HG03378 (cell line): ENCODE measurements around the gene BABAM2.
"Not testable (repeated sequence)": the region's sequence is repeated elsewhere in the genome, so short reads cannot be mapped to it uniquely, and the experiment has no call there.

ENCODE experiments used
- ATAC-seq: cut with Tn5 transposase; IDR thresholded peaks from one replicate; pipeline ENCODE4 v1.9.1; 2021; ENCODE audit warnings: mild to moderate bottlenecking, moderate library complexity; ENCODE audit not compliant: unreplicated experiment

The BABAM2 gene

GRCh38 chr2:28101123-28101522 is 210.6 kb downstream of the BABAM2 start:
- no peak for ATAC-seq

GRCh38 chr2:28101892-28102291 is 211.4 kb downstream of the BABAM2 start:
- ATAC-seq: no peak

GRCh38 chr2:28102455-28102874 is 211.9 kb downstream of the BABAM2 start:
- ATAC-seq: no peak

- no peak for ATAC-seq
Observed at GRCh38 chr2:28103611-28104010, 213.1 kb downstream of the BABAM2 start.

- no peak for ATAC-seq
Observed at GRCh38 chr2:28108143-28108542, 217.6 kb downstream of the BABAM2 start.

- not testable (repeated sequence) for ATAC-seq
Observed at GRCh38 chr2:28113771-28114170, 223.2 kb downstream of the BABAM2 start.

- ATAC-seq: no peak
Observed at GRCh38 chr2:28117104-28117596, 226.6 kb downstream of the BABAM2 start.

GRCh38 chr2:28119631-28120030 is 229.1 kb downstream of the BABAM2 start:
- ATAC-seq: no peak

- ATAC-seq: no peak
Observed at GRCh38 chr2:28128281-28128950, 237.9 kb downstream of the BABAM2 start.

- no peak for ATAC-seq
Observed at GRCh38 chr2:28129955-28130695, 239.6 kb downstream of the BABAM2 start.

- ATAC-seq: no peak
Observed at GRCh38 chr2:28133778-28134177, 243.2 kb downstream of the BABAM2 start.

- ATAC-seq: no peak
Observed at GRCh38 chr2:28134262-28134812, 243.8 kb downstream of the BABAM2 start.

- ATAC-seq: no peak
Observed at GRCh38 chr2:28134857-28135256, 244.3 kb downstream of the BABAM2 start.

GRCh38 chr2:28135324-28135723 is 244.8 kb downstream of the BABAM2 start:
- no peak for ATAC-seq

- no peak for ATAC-seq
Observed at GRCh38 chr2:28135799-28136198, 245.3 kb downstream of the BABAM2 start.

GRCh38 chr2:28136556-28136955 is 246.0 kb downstream of the BABAM2 start:
- ATAC-seq: no peak

- ATAC-seq: no peak
Observed at GRCh38 chr2:28137221-28137620, 246.7 kb downstream of the BABAM2 start.

GRCh38 chr2:28142386-28142785 is 251.9 kb downstream of the BABAM2 start:
- no peak for ATAC-seq

- ATAC-seq: no peak
Observed at GRCh38 chr2:28148000-28148399, 257.5 kb downstream of the BABAM2 start.

- no peak for ATAC-seq
Observed at GRCh38 chr2:28148566-28148965, 258.0 kb downstream of the BABAM2 start.

- no peak for ATAC-seq
Observed at GRCh38 chr2:28150236-28150915, 259.8 kb downstream of the BABAM2 start.
